HG03066 (cell line): ENCODE results near the gene ANO2.
"Not testable (repeated sequence)": the region's sequence is repeated elsewhere in the genome, so short reads cannot be mapped to it uniquely, and the experiment has no call there.

Experiments used
- ATAC-seq: cut with Tn5 transposase; IDR thresholded peaks from one replicate; pipeline ENCODE4 v1.9.1; 2021; ENCODE audit warnings: low read depth; ENCODE audit not compliant: unreplicated experiment

The ANO2 gene

GRCh38 chr12:5690240-5690639 lies 254.8 kb downstream of the ANO2 start:
- no peak for ATAC-seq

GRCh38 chr12:5689773-5690172 lies 255.3 kb downstream of the ANO2 start:
- no peak for ATAC-seq

GRCh38 chr12:5688226-5688625 lies 256.8 kb downstream of the ANO2 start:
- ATAC-seq: no peak

- ATAC-seq: no peak
Measured at GRCh38 chr12:5685935-5686334, 259.1 kb downstream of the ANO2 start.

- ATAC-seq: no peak
Measured at GRCh38 chr12:5684989-5685388, 260.1 kb downstream of the ANO2 start.

GRCh38 chr12:5682581-5682980 lies 262.5 kb downstream of the ANO2 start:
- no peak for ATAC-seq

- no peak for ATAC-seq
Measured at GRCh38 chr12:5678176-5678575, 266.9 kb downstream of the ANO2 start.

- not testable (repeated sequence) for ATAC-seq
Measured at GRCh38 chr12:5669624-5670023, 275.4 kb downstream of the ANO2 start.

- ATAC-seq: no peak
Measured at GRCh38 chr12:5665615-5666014, 279.4 kb downstream of the ANO2 start.

GRCh38 chr12:5661811-5662210 lies 283.2 kb downstream of the ANO2 start:
- ATAC-seq: no peak

GRCh38 chr12:5660238-5660637 lies 284.8 kb downstream of the ANO2 start:
- no peak for ATAC-seq

- ATAC-seq: not testable (repeated sequence)
Measured at GRCh38 chr12:5658339-5658941, 286.6 kb downstream of the ANO2 start.

- no peak for ATAC-seq
Measured at GRCh38 chr12:5656836-5657235, 288.2 kb downstream of the ANO2 start.

GRCh38 chr12:5655120-5655519 lies 289.9 kb downstream of the ANO2 start:
- ATAC-seq: no peak

- no peak for ATAC-seq
Measured at GRCh38 chr12:5654019-5654418, 291.0 kb downstream of the ANO2 start.

GRCh38 chr12:5650829-5651461 lies 294.1 kb downstream of the ANO2 start:
- ATAC-seq: no peak

GRCh38 chr12:5650281-5650680 lies 294.8 kb downstream of the ANO2 start:
- ATAC-seq: no peak

GRCh38 chr12:5648692-5649359 lies 296.2 kb downstream of the ANO2 start:
- ATAC-seq: no peak

- ATAC-seq: no peak
Measured at GRCh38 chr12:5643266-5643665, 301.8 kb downstream of the ANO2 start.

- no peak for ATAC-seq
Measured at GRCh38 chr12:5637698-5638097, 307.4 kb downstream of the ANO2 start.

GRCh38 chr12:5636907-5637306 lies 308.2 kb downstream of the ANO2 start:
- ATAC-seq: no peak

GRCh38 chr12:5633106-5633505 lies 312.0 kb downstream of the ANO2 start:
- no peak for ATAC-seq
